ENCODE results near the gene NEURL3.

The NEURL3 gene

DNA sequence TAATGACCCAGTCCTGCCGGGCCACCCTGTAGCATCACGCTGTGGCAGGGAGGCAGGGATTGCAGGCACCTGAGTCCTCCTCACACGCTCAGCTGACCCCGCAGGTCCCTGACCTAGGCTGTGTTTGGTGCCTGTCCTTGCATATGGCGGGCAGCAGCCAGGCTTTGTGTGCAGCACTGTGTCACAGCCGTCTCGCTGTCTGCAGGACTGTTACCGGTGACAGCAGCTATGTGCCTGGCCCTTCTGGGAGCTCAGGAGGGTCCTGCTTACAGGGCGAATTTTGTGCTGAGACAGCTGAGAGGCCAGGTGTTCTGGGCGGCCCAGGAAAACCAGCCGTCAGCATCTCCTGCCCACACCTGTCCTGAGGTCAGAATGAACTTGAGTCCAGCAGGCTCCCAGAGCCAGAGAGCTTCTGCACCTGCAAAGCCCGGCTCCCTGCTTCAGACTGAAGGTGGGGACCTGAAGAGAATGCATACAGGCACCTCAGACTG, 21.0 kb upstream of the NEURL3 start:
- Mint-ChIP-seq H3K4me3 (no peak overlapping the region), H3K27me3 (peaks cover 2% of the 10 kb centered on the region), H3K9me3 (no peaks in the 10 kb centered on the region), H3K36me3 (ENCODE audit: low read depth) (no peaks in the 10 kb centered on the region), H3K27ac (no peak overlapping the region), H3K4me1 (peaks cover 73% of the 10 kb centered on the region)
- no peak for ATAC-seq
- no peak for DNase-seq

DNA sequence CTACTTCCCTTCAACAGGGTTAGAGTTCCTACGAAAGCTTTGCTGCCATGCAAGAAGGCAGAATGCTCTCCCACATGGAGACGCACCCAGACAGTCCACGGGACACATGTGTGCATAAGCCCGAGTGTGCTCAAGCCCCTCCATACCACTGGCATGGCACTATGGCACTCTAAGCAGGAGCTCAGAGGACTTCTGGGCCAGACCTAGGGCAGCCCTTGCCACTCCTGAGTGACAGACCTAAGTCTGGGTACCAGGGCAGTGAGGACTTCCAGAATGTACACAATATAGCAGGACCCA, 20.0 kb upstream of the NEURL3 start:
- Mint-ChIP-seq H3K4me3 (no peak overlapping the region), H3K4me1 (peaks cover 63% of the 10 kb centered on the region), H3K9me3 (no peaks in the 10 kb centered on the region), H3K27me3 (peaks cover 2% of the 10 kb centered on the region), H3K27ac (no peak overlapping the region), H3K36me3 (ENCODE audit: low read depth) (no peaks in the 10 kb centered on the region)
- no peak for ATAC-seq
- no peak for DNase-seq

DNA sequence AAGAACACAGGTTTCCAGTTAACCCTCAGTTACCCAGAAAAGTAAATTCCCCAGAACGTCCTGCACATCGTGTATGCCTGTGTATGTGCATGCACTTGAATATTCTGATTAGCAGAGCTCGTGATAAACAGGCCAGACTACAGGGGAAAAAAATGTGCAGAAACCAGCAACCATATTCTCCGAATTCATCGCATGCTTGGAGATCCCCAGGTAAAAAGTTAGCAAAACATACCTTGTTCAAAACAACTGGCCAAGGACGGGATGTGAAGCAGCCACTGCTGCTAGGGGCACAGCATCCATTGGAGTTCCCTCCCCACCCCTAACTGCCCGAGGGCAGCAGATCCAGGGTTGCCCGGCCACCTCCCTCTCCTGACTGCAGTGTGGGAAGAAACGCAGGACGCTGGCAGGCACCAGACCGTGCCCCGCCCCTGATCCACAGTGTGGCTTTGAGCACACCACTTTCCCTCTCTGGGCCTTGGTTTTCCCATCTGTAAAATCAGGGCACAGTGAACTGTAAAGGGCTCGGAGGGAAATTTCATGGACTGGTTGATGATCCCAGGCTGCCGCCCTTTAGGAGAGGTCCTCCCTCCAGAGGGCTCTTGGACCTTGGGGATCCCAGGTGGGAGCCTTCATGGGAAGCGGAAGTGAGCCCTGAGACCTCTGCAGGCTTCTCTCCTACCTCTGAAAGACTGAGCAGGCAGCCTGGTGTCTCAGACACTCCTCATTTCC, 19.5 kb upstream of the NEURL3 start:
- ATAC-seq (peak; percentile 15), DNase-seq (no peak)
- no peaks in the 10 kb centered on the region for H3K36me3 Mint-ChIP-seq (ENCODE audit: low read depth)
- H3K27me3 Mint-ChIP-seq, result no peaks in the 10 kb centered on the region
- H3K4me1 Mint-ChIP-seq, result peaks cover 58% of the 10 kb centered on the region
- no peak overlapping the region for H3K4me3 Mint-ChIP-seq
- H3K27ac Mint-ChIP-seq, result peak overlapping the region; percentile 52
- no peaks in the 10 kb centered on the region for H3K9me3 Mint-ChIP-seq

DNA sequence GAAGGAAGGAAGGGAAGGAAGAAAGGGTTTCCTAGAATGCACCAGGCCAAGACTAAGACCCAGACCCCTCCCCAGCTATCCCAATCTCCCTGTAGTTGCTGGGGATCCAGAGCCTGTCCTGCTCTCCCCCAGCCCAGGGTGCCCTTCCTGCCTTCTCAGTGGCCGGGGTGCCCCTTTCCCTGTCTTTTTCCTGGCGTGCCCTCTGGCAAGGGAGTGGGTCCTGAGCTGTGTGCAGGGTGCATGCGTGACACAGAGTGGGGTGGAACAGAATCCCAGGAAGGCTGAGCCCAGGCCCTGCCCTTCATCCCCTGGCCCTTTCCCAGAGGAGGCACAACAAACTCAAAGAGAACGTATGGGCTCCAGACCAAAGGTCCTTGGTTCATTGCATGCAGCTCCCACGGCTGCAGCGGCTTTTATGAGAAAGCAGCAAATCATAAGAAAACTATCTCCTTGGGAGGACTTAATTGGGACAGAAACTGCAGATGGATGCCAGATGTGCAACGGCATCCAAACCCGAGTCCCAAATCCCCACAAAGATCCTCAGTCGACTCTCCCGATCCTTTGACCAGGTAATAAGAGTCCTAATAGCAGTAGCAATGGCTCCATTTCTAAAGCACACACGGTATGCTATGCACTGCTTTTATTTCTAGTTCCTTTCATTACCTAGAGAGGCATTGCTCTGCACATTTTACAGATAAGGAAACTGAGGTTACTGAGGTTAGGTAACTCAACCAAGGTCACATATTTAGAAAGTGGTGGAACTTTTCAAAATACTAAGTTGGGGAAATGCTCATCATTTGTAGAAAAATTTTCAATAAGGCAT, 18.7 kb upstream of the NEURL3 start:
- peaks cover 50% of the 10 kb centered on the region for H3K4me1 Mint-ChIP-seq
- H3K4me3 Mint-ChIP-seq, result no peak overlapping the region
- peak overlapping the region; percentile 56 for H3K27ac Mint-ChIP-seq
- no peaks in the 10 kb centered on the region for H3K27me3 Mint-ChIP-seq
- H3K36me3 Mint-ChIP-seq (ENCODE audit: low read depth), result no peaks in the 10 kb centered on the region
- no peaks in the 10 kb centered on the region for H3K9me3 Mint-ChIP-seq
- ATAC-seq (peak; percentile 1), DNase-seq (no peak)

DNA sequence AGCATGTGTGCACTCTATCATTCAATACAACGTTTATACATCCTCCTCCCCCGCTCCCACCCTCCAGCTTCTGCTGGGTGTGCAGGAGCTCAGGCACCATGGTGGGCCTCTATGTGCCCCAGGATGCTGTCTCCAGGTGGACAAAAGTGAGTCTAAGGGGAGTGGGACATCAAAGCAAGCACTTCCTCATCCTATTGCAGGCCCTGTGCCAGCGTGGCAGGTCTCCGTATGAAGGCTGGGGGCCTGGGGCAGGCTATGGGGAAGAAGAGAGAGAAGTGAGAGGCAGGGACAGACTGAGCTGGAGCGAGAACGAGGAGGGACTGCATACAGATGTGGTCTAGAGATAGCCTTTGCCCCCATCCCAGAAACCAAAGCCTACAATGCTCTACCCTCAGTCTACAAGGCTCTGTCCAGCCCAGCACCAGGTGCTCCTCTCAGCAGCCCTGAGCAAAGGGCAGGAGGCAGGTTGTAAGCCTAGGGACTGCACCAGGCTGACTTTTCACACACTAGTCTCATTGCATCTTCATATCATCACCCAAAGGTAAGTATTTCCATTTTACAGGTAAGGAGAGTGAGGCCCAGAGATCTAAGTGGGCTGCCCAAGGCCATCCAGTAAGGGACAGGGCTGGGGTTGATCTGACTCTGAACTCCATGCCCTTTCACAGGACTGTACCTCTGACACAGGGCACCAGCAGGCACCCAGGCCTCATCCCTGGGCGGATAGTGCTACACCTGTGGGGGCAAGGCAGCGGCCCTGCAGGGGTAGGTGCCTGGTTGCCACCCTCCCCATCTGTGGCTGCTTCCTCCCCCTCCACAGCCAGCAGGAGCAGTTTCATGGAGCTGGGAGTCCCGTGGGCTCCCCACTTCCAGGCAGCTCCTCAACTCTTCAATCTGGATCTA, 17.4 kb upstream of the NEURL3 start:
- Mint-ChIP-seq H3K9me3 (peaks cover 2% of the 10 kb centered on the region), H3K27ac (no peak overlapping the region), H3K27me3 (no peaks in the 10 kb centered on the region), H3K4me1 (peaks cover 37% of the 10 kb centered on the region), H3K4me3 (no peak overlapping the region), H3K36me3 (ENCODE audit: low read depth) (no peaks in the 10 kb centered on the region)
- DNase-seq, result no peak
- no peak for ATAC-seq

DNA sequence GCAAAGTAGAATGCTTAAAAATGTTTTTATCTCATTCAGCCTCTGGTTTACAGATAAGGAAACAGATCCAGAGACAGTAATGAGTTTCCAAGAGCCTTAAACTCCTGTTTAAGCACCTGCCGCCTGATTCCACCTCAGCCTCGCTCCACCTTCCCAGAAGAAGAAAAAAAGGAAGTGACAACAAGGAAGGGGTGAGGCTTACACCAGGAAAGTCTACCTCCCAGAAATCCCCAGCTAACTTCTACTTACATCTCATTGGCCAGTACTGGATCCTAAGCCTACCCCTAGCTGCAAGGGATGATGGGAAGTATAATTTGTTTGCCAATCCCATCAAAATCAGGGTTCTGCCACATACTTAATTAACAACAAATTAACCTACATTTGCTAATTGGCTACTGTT, 16.1 kb upstream of the NEURL3 start:
- peaks cover 31% of the 10 kb centered on the region for H3K4me1 Mint-ChIP-seq
- peaks cover 3% of the 10 kb centered on the region for H3K36me3 Mint-ChIP-seq (ENCODE audit: low read depth)
- no peak for DNase-seq
- peaks cover 13% of the 10 kb centered on the region for H3K9me3 Mint-ChIP-seq
- ATAC-seq, result no peak
- H3K27ac Mint-ChIP-seq, result no peak overlapping the region
- no peak overlapping the region for H3K4me3 Mint-ChIP-seq
- H3K27me3 Mint-ChIP-seq, result no peaks in the 10 kb centered on the region

DNA sequence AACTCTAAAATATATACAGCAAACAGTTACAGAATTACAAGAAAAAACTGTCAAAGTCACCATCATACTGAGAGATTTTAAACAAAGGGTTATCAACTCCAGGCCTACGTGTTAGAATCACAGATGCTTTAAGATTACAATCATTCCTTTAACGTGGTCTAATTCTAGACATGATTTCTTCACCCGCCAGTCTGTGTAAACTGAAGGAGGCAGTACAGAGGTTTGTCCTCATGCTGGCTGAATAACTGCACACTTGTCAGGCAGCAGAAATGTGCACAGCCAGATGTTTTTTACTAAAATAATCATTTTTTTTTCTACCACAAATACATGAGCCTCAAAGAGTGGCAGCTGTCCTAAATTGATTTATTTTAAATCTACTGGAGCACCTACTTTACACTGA, 15.5 kb upstream of the NEURL3 start:
- peaks cover 26% of the 10 kb centered on the region for H3K4me1 Mint-ChIP-seq
- ATAC-seq (no peak), DNase-seq (no peak)
- H3K4me3 Mint-ChIP-seq, result no peak overlapping the region
- H3K27me3 Mint-ChIP-seq, result no peaks in the 10 kb centered on the region
- no peak overlapping the region for H3K27ac Mint-ChIP-seq
- H3K36me3 Mint-ChIP-seq (ENCODE audit: low read depth), result peaks cover 3% of the 10 kb centered on the region
- H3K9me3 Mint-ChIP-seq, result peaks cover 14% of the 10 kb centered on the region

DNA sequence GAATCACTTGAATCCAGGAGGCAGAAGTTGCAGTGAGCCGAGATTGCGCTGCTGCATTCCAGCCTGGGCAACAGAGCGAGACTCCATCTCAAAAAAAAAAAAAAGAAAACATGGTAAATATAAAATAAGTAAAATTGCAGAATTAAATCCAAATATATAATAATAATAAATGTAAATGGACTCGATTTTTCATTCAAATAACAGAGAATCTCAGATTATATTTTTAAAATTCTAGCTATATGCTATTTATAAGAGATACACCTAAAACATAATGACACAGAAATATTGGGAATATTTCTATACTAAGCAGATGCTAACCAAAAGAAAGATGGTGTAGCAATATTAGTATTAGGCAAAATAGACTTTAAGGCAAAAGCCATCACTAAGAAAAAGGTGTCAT, 15.1 kb upstream of the NEURL3 start:
- peaks cover 14% of the 10 kb centered on the region for H3K9me3 Mint-ChIP-seq
- no peak overlapping the region for H3K27ac Mint-ChIP-seq
- H3K36me3 Mint-ChIP-seq (ENCODE audit: low read depth), result peaks cover 3% of the 10 kb centered on the region

DNA sequence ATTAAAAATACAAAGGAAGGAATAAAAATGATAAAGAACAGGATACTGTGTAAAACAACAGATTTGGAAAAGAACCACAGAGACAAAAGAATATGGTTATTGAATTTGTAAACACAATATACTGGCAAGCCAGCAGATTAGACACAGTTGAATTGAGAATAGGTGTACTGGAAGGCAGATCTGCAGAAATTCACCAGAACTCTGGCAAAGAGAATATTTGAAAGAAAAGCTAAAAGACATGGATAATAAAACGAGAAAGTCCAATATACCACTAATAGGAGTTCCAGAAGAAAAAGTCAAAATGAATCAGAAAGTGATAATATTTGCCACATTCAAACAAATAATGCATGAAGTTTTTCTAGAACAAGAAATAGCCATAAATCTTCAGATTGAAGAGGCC, 11.9 kb upstream of the NEURL3 start:
- Mint-ChIP-seq H3K4me1 (no peaks in the 10 kb centered on the region), H3K27me3 (peaks cover 2% of the 10 kb centered on the region), H3K9me3 (peaks cover 14% of the 10 kb centered on the region), H3K4me3 (no peak overlapping the region), H3K36me3 (ENCODE audit: low read depth) (peaks cover 3% of the 10 kb centered on the region), H3K27ac (no peak overlapping the region)
- ATAC-seq (no peak), DNase-seq (no peak)

More for the DNA sequence above, 15.1 kb upstream of the NEURL3 start:
- H3K4me3 Mint-ChIP-seq, result no peak overlapping the region
- no peaks in the 10 kb centered on the region for H3K27me3 Mint-ChIP-seq
- DNase-seq (no peak), ATAC-seq (no peak)
- peaks cover 22% of the 10 kb centered on the region for H3K4me1 Mint-ChIP-seq

DNA sequence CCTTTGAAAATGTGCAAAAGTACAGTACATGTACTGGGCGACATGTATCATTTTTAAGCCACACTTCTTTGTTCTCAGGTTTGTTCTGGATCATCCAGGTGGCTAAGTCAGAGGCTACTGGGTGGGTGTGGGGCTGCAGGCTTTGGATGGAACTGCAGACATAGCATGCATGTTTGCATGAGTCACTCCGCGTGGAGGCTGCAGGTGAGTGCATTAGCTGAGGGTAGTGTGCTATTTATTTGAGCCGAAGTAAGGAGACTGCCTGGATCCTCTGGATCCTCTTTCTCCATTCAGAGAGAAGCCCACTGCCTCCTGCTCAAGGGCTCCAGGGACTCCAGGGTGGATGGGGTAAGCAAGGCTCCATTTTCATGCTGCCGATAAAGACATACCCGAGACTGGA, 9.4 kb upstream of the NEURL3 start:
- H3K4me3 Mint-ChIP-seq, result no peak overlapping the region
- peaks cover 14% of the 10 kb centered on the region for H3K9me3 Mint-ChIP-seq
- H3K27ac Mint-ChIP-seq, result no peak overlapping the region
- H3K4me1 Mint-ChIP-seq, result peaks cover 2% of the 10 kb centered on the region
- H3K36me3 Mint-ChIP-seq (ENCODE audit: low read depth), result peaks cover 3% of the 10 kb centered on the region
- DNase-seq (no peak), ATAC-seq (no peak)
- peaks cover 3% of the 10 kb centered on the region for H3K27me3 Mint-ChIP-seq

DNA sequence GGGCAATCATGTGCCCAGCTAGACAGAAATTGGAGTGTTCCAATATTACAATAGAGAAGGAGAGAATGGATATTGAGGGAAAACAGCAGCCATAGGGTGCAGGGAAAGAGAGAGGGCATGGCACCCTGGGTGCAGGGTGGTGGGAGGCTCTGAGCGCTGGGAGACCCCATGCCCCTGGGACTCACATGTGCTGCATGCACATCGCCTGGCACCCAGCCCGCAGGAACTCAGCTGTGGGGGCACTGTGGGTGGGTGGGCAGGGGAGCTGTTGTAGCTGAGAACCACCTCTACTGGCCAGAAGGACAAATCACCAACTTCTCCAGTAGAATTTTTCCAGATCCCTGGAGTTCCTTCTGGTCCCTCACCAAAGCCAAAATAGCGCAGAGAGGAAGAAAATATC, 7.2 kb upstream of the NEURL3 start:
- no peak overlapping the region for H3K27ac Mint-ChIP-seq
- no peak overlapping the region for H3K4me3 Mint-ChIP-seq
- peaks cover 3% of the 10 kb centered on the region for H3K36me3 Mint-ChIP-seq (ENCODE audit: low read depth)
- ATAC-seq, result no peak
- peaks cover 7% of the 10 kb centered on the region for H3K27me3 Mint-ChIP-seq
- peaks cover 9% of the 10 kb centered on the region for H3K9me3 Mint-ChIP-seq
- no peak for DNase-seq
- peaks cover 18% of the 10 kb centered on the region for H3K4me1 Mint-ChIP-seq

DNA sequence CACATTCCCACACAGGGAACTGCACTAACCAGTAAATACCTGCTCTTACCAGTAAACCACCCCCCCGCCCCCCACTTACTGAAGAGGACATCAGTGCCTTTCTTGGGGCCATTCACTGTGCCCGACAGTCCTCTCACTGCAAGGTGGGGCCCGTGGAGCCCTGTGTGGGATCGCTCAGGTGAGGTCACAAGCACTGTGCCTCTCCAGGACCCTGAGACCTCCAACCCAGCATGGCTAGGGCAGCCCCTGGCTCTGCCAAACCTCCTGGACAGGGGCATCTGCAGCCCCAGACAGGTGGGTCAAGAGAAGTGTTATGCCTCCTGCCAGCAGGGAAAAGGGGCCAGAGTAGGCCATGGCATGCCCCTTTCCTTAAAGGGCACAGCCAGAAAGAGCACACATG, 6.7 kb upstream of the NEURL3 start:
- DNase-seq (no peak), ATAC-seq (no peak)
- Mint-ChIP-seq H3K9me3 (peaks cover 5% of the 10 kb centered on the region), H3K27ac (no peak overlapping the region), H3K4me3 (no peak overlapping the region), H3K4me1 (peaks cover 19% of the 10 kb centered on the region), H3K27me3 (peaks cover 7% of the 10 kb centered on the region), H3K36me3 (ENCODE audit: low read depth) (no peaks in the 10 kb centered on the region)

DNA sequence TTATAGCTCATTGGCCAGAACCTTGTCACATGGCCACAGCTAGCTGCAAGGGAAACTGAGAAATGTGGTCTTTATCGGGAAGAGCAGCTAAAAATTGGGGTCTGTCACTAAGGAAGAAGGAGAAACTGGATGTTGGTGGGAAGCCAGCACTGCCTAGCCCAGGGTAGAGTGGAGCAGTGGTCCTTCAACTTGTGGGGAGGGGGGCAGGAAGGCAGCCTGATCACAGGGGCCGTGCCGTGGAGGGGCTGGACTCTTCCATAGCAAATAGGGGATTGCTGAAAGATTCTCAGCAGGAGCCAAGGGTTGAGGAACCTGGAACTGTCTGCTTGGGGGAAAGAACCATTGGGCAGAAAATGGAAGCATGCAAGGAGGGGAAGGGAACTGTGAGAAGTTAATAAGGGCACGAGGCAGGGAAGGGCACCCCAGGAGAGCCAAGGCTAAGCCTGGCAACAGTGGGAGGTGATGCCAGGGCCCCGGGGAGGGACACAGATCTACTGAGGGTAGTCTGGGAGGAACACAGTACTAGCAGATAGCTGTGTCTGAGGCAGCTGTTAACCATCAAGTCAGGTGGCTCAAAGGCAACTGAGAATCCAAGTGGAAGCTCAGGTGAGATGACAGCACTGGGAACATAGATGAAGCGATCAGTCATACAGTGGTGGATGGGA, 5.9 kb upstream of the NEURL3 start:
- peaks cover 19% of the 10 kb centered on the region for H3K4me1 Mint-ChIP-seq

DNA sequence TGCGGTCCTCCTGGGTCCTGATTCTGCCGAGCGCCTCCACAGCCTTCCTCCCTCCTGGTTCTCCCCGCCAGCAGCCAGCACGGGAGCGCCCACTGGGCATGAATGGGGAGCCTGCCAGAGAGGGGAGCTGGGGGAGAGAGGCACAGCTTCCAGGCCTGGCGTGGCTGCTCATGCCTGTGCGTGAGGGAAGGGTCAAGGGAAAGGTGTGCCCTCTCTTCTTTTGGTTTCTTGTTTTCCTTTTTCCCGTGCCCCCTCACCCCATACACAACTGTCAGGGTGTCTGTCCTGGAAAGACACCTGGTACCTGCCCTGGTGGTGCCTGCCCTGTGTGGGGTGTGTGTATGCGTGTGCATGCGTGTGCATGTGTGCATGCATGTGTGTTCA, 4.7 kb upstream of the NEURL3 start:
- no peaks in the 10 kb centered on the region for H3K36me3 Mint-ChIP-seq (ENCODE audit: low read depth)
- no peaks in the 10 kb centered on the region for H3K9me3 Mint-ChIP-seq
- peak overlapping the region; percentile 18 for H3K27ac Mint-ChIP-seq
- peaks cover 19% of the 10 kb centered on the region for H3K4me1 Mint-ChIP-seq
- ATAC-seq, result no peak
- H3K4me3 Mint-ChIP-seq, result no peak overlapping the region
- peaks cover 7% of the 10 kb centered on the region for H3K27me3 Mint-ChIP-seq
- DNase-seq, result no peak

More for the DNA sequence above, 5.9 kb upstream of the NEURL3 start:
- ATAC-seq, result no peak
- no peaks in the 10 kb centered on the region for H3K9me3 Mint-ChIP-seq
- H3K27me3 Mint-ChIP-seq, result peaks cover 7% of the 10 kb centered on the region
- no peak for DNase-seq
- H3K27ac Mint-ChIP-seq, result no peak overlapping the region
- H3K36me3 Mint-ChIP-seq (ENCODE audit: low read depth), result no peaks in the 10 kb centered on the region
- H3K4me3 Mint-ChIP-seq, result no peak overlapping the region

Data from activated naive CD8-positive, alpha-beta T cell treated with anti-CD3 and anti-CD28 coated beads, Interleukin-2, amount 50 U/mL, for 24 hours (primary cell).